CD1c-positive myeloid dendritic cell (primary cell): ENCODE data around the gene SSBP1.
A peak's percentile ranks its signal among the peaks of the same experiment; 100 is the strongest.
"Not testable (repeated sequence)": the region's sequence is repeated elsewhere in the genome, so short reads cannot be mapped to it uniquely, and the experiment has no call there.

Experiments used
- DNase-seq: peaks from one replicate; pipeline ENCODE4 v3.0.0-alpha.2; 2016; ENCODE audit errors: extremely low spot score

SSBP1 gene

GRCh38 chr7:141770083-141770583 lies 32.0 kb downstream of the SSBP1 start:
- not testable (repeated sequence) for DNase-seq

GRCh38 chr7:141776374-141776773 lies 38.2 kb downstream of the SSBP1 start, which contains the start of gene TAS2R4:
TAS2R4 (plus strand) TSS chr7:141776674; CDS start chr7:141778489, 1,815 bp downstream.
- DNase-seq, result no peak

- DNase-seq, result peak; percentile 46
Observed at GRCh38 chr7:141785706-141786552, 47.8 kb downstream of the SSBP1 start.

GRCh38 chr7:141788296-141788695 lies 50.1 kb downstream of the SSBP1 start:
- DNase-seq, result no peak

GRCh38 chr7:141789917-141790316 lies 51.8 kb downstream of the SSBP1 start, which contains the start of gene TAS2R5:
TAS2R5 (plus strand) TSS chr7:141790217; CDS start chr7:141790362, 145 bp downstream.
- no peak for DNase-seq

GRCh38 chr7:141792526-141792925 lies 54.4 kb downstream of the SSBP1 start:
- DNase-seq, result no peak
